NOMO-1 (cell line): ENCODE data around the gene SEMA5A.

Source experiments
- DNase-seq, 2 experiments: peaks; one replicate each; lab custom pipeline; 2025; ENCODE audit not compliant: unreplicated experiment in 2 of 2; lab: John Stamatoyannopoulos, UW

Gene SEMA5A

GRCh38 chr5:9082996-9083395 lies 462.9 kb downstream of the SEMA5A start:
- no peak for DNase-seq

GRCh38 chr5:9072701-9073100 lies 473.2 kb downstream of the SEMA5A start:
- DNase-seq = no peak

GRCh38 chr5:9071524-9071923 lies 474.4 kb downstream of the SEMA5A start:
- no peak for DNase-seq

- DNase-seq = no peak
Measured at GRCh38 chr5:9071074-9071473, 474.8 kb downstream of the SEMA5A start.

- DNase-seq = no peak
Measured at GRCh38 chr5:9069650-9070049, 476.2 kb downstream of the SEMA5A start.

- no peak for DNase-seq
Measured at GRCh38 chr5:9067154-9067553, 478.7 kb downstream of the SEMA5A start.

GRCh38 chr5:9066349-9066748 lies 479.5 kb downstream of the SEMA5A start:
- DNase-seq = no peak

GRCh38 chr5:9063615-9064245 lies 482.1 kb downstream of the SEMA5A start:
- DNase-seq = no peak

- no peak for DNase-seq
Measured at GRCh38 chr5:9062873-9063272, 483.0 kb downstream of the SEMA5A start.

GRCh38 chr5:9059920-9060691 lies 485.8 kb downstream of the SEMA5A start:
- no peak for DNase-seq

GRCh38 chr5:9058666-9059065 lies 487.2 kb downstream of the SEMA5A start:
- no peak for DNase-seq

GRCh38 chr5:9058161-9058560 lies 487.7 kb downstream of the SEMA5A start:
- DNase-seq = no peak

GRCh38 chr5:9057406-9058000 lies 488.4 kb downstream of the SEMA5A start:
- DNase-seq = no peak

GRCh38 chr5:9056046-9056445 lies 489.8 kb downstream of the SEMA5A start:
- DNase-seq = no peak

GRCh38 chr5:9054821-9055589 lies 490.9 kb downstream of the SEMA5A start:
- DNase-seq = no peak

- DNase-seq = no peak
Measured at GRCh38 chr5:9054322-9054721, 491.6 kb downstream of the SEMA5A start.

- DNase-seq = no peak
Measured at GRCh38 chr5:9052421-9052820, 493.5 kb downstream of the SEMA5A start.

- no peak for DNase-seq
Measured at GRCh38 chr5:9051779-9052178, 494.1 kb downstream of the SEMA5A start.

GRCh38 chr5:9047932-9048331 lies 497.9 kb downstream of the SEMA5A start:
- DNase-seq = no peak

GRCh38 chr5:9046756-9047481 lies 499.0 kb downstream of the SEMA5A start:
- no peak for DNase-seq

- DNase-seq = no peak
Measured at GRCh38 chr5:9045946-9046345, 499.9 kb downstream of the SEMA5A start.
